Activated T-helper 9 cell treated with anti-CD3 and anti-CD28 coated beads, Interleukin-2, amount 50 U/mL, for 16 hours (primary cell): ENCODE measurements around the gene GARIN5A.

Experiments
- DNase-seq: peaks from one replicate; pipeline ENCODE4 v3.0.0-alpha.2; 2020; ENCODE audit warnings: low read depth

The GARIN5A gene

DNA sequence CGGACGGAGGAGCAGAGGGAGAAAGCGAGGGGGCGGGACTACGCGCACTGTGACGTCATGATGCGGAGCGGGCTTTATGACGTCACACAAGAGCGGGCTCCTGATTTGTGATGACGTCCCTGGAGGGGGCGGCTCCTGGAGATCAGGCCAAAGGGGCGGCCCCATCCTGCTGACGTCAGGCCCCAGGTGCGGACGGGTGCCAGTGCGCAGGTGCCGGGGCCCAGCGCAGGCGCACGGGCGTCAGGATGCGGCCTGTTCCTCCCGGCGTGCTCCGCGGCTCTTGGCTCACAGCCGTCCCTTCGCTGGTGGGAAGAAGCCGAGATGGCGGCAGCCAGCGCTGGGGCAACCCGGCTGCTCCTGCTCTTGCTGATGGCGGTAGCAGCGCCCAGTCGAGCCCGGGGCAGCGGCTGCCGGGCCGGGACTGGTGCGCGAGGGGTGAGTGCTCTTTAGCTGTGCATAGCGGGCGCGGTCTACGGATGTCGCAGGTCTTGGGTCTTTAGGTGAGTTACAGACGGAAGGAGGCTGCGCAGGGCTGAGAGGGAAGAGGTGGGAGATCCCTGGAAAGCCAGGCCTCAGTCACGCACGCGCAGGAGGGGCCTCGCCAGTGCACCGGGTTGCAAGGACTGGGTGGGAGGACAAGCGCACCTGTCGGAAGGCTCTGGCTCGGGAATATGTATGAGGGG is at the start of gene GARIN5A, which contains the start of gene EMC10:
Gene GARIN5A, minus strand, starts transcription at position 625 of the 683 bp plus-strand sequence. Its CDS starts 460 bp downstream, at position 165.
Gene EMC10, plus strand, starts transcription at position 284 of the 683 bp plus-strand sequence. Its CDS starts 38 bp downstream, at position 322.
- DNase-seq = peak; percentile 87

DNA sequence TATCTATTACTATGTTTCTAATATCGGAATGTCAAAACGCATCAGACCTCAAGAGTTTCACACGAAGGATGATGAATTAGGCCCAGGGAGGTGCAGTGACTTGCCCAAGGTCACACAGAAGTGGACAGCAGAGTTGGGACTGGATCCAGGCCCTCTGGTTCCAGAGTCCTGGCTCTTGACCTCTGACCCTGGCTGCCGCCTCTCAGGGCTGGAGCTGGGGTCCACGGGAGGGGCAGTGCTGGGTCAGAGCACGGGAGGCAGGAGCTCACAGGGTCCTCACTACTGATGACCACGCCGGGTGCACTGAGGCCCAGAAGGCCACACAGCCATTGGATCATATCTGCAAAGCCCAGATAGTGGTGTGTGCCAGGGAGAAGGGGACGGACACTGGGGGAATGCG is 46.2 kb upstream of the GARIN5A start:
- DNase-seq = no peak

DNA sequence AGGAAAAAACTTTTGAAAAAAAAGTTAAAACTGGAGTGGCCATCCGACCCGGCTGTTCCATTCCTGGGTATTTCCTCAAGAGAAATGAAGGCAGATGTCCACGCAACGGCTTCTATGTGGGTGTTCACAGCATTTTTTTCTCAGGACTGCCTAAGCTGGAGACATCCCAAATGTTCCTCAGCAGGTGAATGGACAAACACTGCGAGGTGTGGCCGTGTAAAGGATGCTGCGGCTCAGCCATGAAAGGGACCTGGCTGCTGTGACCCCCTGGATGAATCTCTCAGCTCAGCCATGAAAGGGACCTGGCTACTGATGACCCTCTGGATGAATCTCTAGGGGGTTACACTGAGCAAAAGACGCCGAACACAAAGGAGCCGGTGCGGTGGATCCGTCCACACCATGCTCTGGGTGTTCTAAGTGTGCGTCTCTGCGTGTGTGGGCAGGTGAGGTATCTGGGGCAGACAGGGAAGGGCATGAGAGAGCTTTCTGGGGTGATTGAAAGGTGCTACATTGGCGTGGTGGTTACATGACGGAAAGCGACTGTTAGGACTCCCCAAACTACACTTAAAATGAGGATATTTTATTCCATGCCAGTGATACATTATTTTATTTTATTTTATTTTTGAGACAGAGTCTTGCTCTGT is 44.3 kb upstream of the GARIN5A start:
- DNase-seq = no peak

DNA sequence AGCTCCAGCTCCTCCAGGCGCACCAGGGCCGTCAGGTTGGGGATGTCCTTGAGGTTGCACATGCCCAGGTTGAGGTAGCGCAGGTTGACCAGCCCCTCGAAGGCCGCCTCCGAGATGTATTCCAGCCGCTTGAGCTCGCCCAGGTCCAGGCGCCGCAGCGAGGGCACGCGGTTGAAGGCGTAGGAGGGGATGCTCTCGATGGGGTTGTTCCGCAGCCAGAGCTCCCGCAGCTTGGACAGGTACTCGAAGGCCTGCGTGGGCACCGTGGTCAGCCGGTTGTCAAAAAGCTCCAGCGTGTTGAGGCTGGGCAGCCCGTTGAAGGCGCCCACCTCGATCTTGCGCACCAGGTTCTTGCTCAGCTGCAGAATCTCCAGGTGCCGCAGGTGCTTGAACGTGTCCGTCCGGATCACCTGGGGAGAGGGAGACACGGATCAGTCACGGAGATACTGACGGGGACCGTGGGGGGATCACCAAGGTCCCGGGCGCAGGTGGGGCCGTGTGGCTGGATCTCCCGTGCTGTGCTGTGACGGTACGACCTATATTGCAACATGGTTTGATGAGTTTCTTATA is 42.4 kb upstream of the GARIN5A start:
- DNase-seq = no peak

DNA sequence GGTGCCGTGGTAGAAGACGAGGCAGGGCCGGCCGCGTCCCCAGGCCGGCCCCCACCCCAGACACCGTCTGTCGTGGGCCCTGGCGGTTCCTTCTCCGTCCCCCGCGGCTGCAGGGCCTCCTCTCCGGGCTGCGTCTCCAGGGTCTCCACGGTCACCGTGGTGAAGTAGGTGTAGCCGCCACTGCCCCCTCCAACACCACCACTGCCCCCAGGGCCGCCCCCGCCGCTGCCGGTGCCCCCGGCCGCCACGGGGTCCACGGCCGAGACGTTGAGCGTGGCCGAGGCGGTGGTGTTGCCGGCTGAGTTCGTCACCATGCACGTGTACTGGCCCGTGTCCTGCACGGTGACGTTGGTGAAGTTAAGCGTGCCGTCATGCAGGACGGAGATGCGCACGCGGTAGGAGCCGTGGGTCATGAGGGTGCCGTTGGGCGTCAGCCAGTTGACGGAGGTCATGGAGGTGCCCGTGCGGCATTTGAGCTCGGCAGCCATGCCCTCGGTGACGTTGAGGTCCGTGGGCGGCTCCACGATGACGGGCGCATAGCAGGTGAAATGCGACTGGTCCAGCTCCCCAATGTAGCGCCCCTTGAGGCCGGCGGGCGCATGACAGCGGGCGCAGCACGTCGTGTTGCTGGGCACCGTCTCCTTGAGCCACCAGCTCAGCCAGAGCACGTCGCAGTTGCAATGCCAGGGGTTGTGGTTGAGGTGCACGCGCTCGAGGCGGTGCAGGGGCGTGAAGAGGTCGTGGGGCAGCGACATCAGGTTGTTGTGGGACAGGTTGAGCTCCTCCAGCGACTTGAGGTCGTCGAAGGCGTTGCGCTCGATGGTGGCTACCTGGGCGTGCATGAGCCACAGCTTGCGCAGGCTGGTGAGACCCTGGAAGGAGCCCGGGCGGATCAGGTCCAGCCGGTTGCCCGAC is 41.7 kb upstream of the GARIN5A start:
- DNase-seq = no peak

DNA sequence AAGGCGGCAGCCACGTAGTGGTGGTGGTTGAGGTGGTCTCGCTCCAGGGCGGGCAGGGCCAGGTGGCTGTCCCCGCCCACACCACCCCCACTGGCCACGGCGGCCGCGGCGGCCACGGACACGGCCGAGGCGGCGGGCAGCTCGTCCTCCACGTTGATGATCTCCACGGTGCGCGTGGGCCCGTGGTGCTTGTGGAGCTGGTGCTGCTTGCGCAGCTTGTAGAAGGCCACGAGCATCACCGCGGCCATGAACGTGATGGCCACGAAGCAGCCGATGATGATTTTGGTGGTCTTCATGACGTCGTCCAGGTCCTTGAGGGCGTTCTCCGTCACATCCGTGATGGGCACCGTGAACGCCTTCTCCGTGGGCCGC is 41.0 kb upstream of the GARIN5A start:
- no peak for DNase-seq

DNA sequence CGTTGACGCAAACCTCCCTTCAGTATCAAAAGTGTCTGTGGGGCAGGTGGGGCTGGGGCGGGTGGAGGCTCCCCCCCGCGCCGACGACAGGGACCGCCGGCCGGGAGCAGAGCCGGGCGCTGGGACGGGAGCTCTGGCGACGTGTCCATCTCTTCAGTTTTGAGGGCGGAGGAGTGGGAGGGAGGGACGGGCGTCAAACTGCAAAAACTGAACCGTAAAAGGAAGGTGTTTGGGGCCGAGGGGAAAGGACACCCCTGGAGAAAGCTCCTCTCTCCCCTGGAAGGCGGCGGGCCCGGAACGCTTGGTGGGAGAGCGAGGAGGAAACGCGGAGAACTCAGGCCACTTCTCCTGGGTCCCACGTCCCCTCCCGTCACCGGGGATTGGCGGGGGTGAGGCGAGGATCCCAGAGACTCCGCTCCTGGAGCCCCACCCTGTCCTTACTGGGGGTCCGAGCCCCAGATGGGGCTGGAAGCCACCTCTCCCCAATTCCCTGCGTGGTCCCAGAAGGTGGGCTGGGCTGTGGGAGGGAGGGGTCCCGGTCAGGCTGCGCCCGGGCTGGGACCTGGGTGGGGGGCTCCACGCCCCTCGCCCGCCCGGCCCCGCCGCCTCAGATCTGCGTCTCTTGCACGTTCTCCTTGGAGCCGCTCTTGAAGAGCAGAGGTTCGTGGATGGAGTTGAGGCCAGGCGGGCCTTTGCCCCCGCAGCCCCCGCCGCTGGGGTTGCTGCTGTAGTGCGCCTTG is 40.5 kb upstream of the GARIN5A start:
- no peak for DNase-seq

DNA sequence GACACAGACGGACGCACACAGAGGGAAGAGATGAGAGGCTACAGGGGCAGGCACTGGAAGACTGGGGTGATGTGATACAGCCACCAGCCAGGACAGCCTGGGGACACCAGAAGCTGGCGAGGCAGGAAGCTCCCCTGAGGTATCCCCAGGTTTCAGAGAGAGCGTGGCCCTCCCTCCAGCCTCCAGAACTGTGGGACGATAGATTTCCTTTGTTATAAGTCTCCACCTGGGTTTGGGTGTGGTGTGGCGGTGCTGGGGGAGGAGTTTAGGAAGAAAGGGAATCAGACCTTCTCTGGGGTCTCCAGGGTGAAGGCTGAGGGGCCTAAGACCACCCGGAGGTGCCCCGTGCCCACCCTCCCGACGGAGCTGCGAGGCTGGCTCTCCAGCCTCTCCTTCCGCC is 39.8 kb upstream of the GARIN5A start:
- no peak for DNase-seq

DNA sequence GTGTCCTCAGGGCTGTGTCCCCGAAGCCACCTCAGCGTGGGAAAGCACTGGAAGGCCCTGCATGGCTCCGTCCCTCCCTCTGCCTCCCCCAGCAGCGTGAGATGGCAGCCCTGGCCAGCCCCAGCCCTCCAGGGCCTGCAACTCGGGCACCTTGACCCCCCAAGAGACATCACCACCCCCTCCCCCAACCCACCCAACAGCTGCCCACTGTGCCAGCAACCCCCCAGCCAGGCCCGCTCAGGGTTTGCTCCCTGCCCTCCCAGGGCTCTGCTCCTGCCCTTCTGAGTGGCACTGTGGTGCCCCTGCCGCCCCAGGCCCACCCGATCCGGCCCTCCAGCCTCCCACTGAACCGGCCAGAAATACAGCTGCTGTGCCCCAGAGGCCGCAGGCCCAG is 38.5 kb upstream of the GARIN5A start:
- DNase-seq = no peak

DNA sequence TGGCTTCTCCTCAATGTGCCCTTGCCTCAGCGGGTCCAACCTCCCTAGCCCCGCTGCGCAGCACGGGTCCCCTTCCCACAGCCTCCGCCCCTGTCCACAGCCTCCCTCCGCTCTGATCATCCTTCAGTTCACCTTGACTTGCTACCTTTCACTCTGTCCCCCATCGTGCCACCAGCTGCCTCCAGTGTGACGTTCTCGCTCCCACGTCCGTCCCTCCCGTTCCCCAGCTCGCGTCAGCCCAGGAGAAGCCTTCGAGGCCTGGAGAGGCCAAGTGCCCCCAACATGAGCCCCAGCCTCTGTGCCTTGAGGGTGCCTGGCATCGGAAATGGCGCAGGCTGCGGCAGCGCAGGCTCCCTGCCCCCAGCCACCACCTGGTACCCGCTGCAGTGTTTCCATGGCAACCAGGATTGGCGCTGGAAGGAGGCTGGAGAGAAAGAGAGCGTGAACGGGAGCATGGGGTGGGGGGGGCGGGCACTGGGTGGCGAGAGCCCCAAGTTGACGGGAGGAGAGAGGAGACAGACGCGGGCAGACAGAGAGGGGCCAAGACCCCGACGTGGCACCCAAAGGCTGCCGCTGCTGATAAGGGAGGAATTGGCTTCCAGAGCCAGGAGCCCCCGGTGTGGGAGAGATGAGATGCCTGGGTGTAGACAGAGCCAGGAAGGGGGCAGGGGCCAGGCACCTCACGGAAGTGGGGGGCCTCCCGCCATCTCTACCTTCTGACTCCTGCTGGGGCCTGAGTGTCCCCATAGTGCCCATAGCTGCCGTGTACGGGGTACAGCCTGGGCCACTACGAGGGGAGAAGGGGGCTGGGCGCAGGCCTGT is 37.9 kb upstream of the GARIN5A start:
- DNase-seq = no peak

DNA sequence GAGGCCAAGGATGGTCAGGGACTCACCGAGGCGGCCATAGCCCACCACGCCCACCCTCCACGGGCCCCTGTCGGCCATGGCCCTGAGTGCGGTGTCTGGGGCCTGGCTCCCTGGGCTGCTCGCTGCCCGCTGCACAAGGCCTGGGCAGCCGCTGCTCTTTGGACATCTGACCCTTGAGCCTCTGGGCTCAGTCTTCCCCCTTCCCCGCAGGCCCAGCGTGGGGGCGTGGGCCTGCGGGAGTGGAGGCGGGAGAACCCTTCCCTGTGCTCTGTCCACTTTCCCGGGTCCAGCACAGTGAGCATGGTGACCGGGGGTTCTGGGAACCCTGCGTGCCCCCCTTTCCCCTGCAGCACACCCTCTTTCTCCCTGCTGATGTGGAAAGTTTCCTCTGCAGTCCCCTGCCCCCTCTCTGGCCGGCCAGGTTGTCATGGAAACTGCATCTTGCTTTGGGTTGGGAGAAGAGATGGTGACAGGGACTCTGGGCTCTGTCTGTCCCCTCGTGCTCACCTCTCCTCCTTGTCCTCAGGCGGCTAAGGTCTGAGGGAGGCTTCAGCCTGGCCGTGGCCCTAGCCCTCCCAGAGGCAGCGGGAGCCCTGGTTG is 37.2 kb upstream of the GARIN5A start, which contains the start of gene ASPDH:
Gene ASPDH, minus strand, starts transcription at position 168 of the 600 bp plus-strand sequence. Its CDS starts 90 bp downstream, at position 78.
- no peak for DNase-seq

DNA sequence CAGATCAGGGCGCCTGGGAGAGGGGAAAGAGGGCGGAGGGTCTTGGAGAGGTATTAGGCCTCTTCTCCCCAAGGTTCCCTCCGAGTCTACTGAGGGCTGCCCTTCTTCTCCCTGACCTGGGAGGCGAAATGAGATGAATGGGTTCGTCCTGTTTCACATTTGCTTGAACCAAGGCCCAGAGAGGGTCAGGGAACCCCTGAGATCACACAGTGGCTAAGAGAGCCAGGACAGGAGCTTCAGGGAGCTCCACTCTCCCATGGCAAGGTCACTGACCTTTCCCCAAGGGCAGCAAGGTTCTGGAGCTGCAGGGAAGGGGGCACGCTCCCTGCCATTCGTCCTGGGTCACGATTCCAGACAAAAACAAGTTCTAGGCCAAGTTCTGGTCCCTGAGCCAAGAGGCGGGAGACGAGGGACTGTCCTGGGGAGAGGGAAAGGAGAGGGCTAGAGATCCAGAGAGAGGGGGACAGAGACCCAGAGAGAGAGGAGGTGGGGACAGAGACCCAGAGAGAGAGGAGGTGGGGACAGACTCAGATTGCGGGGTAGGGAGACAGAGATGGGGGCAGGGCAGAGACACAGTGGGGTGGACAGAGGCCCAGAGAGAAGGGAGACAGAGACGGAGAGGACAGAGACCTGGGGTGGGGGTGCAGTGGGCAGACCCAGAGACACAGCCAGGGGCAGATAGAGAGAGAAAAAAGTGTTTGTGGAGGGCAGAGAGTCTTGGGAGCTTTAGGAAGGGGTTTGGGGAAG is 36.5 kb upstream of the GARIN5A start:
- no peak for DNase-seq

DNA sequence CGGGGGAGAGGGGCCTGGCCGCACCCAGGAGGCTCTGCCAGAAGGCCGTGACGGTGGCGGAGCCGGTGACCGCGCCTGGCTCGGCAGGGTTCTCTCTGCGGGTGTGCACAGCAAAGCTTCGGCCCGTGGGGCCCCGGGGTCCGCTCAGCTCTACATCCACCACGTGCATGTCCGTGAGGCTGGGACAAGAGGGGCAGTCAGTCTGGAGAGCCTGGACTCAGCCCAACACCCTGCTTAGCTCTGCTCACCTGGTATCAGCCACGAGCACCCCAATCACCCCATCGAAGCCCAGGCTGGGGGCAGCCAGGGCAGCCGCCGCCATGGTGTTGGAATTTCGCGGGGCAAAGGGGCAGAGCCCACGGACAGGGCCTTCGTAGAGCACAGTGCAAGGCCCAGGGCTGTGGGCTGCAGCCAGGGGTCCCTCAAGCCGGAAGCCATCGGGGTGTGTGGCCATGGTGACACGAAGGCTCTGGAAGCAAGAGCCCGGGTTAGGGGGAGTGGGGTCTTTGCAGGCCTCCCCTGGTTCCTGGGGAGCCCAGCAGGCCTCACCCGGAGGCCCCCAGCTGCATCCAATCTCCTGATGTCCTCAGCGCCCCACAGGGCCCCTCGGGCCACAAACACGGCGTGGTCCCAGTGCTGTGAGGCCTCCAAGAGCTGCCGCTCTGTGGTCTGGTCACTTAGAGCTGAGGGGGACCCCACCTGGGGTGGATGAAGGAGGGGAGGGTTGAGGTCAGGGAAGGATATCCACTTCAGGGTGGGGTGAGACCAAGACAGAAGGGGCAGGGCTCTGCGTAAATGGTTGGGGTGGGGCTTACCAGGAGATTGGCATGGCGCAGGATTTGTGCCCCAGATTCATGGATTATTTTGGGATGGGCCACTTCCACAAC is 35.7 kb upstream of the GARIN5A start:
- no peak for DNase-seq

DNA sequence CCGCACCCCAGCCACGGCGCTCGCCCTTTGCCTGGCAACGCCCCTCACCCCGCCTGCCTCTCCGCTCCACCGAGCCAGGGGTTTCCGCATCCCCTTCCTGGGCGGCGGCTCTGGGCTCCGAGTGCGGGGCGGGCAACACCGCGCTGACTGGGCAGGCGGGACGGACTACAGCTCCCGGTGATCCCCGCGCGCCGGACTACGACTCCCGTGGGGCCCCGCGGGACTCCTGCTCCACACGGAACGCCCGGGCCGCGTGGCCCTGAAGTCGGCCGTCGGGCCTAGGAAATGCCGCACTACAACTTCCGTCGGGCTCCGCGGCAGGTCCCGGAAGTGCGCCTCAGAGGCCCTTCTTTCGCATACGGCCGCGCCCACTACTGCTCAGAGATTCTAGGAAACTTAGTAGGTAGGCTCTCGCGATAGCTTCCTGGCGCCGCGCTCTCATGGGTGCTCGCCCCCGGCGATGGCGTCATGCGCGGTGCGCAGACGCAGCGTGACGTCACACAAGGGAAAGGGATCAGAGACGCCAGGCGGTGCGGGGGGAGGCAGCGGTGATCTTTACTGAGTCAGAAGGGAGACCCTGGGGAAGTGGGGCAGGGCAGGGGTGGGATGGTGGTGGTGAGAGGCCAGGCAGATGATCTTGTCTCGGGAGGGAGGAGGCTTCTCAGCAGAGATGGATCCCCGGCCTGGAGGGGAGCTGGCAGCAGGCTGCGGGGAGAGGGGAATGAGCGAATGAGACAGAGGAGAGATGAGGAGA is 34.6 kb upstream of the GARIN5A start, which contains the start of gene JOSD2:
Gene JOSD2, minus strand, starts transcription at position 123 of the 754 bp plus-strand sequence. CDS start 760 bp downstream, outside the sequence.
- DNase-seq = peak; percentile 97

DNA sequence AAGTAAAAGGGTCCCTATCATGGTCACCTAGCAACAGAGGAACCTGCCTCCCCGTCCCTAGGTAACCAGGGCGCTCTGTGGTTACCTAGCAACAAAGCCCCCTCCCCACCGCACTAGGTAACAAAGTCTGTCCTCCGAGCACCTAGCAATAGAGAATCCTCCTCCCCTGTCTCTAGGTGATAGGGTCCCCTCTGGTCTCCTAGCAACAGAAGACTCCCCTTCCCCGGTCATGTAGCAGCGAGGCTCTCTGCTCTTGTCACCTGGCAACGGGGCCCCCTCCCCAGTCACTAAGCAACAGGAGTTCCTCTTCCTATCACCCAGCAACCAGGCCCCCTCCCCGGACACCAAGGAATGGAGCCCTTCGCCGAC is 34.0 kb upstream of the GARIN5A start:
- no peak for DNase-seq

DNA sequence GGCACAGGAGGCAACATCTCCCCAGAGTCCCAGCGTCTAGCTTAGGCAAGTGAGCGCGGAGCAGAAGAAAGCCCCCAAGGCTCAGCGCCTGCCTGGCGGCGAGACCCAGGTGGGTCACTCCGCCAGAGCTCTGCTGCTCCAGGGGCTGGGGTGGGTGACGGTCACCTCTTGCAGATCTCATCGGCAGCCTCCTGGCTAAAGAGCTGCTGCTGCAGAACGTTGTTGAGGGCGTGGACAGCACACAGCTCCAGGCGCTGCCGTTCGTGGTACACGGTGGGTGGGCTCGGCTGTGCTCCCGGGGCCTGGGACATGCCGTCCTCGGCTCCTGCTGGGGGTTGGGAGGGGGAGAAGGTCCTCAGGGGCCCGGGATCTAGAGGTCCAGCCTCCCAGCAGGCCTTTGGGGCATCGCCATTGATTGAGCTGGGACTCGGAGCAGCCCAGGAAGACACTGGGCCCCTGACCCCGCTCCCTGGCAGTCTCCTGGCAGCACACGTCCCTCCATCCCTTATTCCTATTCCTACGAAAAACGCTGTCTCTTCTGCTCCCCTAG is 33.5 kb upstream of the GARIN5A start:
- DNase-seq = no peak

DNA sequence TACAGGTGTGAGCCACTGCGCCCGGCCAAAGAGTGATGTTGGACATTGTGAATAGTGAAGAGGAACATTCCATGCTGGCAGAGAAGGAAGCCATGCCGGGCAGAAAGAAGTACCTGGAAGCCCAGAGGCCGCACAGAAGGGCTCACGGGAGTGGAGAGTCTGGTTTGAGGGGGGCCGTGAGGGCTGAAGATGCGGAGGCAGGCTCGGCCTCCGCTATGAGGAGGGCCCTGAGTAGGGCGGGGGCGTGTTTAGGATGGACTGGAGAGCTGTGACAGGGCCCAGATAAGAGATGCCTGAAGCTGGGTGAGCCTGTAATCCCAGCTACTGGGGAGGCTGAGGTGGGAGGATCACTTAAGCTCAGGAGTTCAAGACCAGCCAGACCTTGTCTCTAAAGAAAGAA is 32.7 kb upstream of the GARIN5A start:
- no peak for DNase-seq
